H1 (cell line): ENCODE data around the gene KCNJ16.

Experiments used
- EP300 ChIP-seq, 2 experiments: IDR thresholded peaks; 1 replicate in 1 of 2; 2 replicates in 1 of 2; pipeline ENCODE4 v1.6.1; 2011 to 2012; ENCODE audit warnings: low read depth in 2 of 2, low read length in 2 of 2, mild to moderate bottlenecking in 2 of 2, borderline replicate concordance in 1 of 2, inconsistent platforms in 1 of 2, moderate library complexity in 1 of 2
- EZH2 ChIP-seq: fragments of 200-600 bp; sonication (generic); IDR thresholded peaks from 2 replicates; pipeline ENCODE4 v1.7.1; 2012; ENCODE audit warnings: low read depth, mild to moderate bottlenecking, moderate library complexity, low read length, inconsistent platforms; ENCODE audit not compliant: severe bottlenecking
- POLR2A ChIP-seq, 2 experiments: IDR thresholded peaks; 1 replicate in 1 of 2; 2 replicates in 1 of 2; pipeline ENCODE4 v1.6.1; 2011; ENCODE audit warnings: low read depth in 2 of 2, low read length in 2 of 2, mild to moderate bottlenecking in 2 of 2; ENCODE audit errors: control extremely low read depth in 1 of 2
- SUZ12 ChIP-seq: fragments of 200-600 bp; sonication (generic); IDR thresholded peaks from 2 replicates; pipeline ENCODE4 v1.6.1; 2012; ENCODE audit warnings: mild to moderate bottlenecking, inconsistent platforms, low read length, moderate library complexity, mixed read lengths
- TAF1 ChIP-seq: IDR thresholded peaks from 2 replicates; pipeline ENCODE4 v1.6.1; 2011; ENCODE audit warnings: mild to moderate bottlenecking, low read depth, low read length
- TF ChIP-seq, protein P1 (sequence below), 3 experiments: IDR thresholded peaks; 1 replicate in 2 of 3; 2 replicates in 1 of 3; pipeline versions ENCODE4 v1.5.1 to v1.6.1; 2011; ENCODE audit warnings: low read length in 3 of 3, mild to moderate bottlenecking in 3 of 3, inconsistent platforms in 2 of 3, low read depth in 1 of 3, moderate library complexity in 1 of 3; ENCODE audit not compliant: insufficient read depth in 1 of 3; ENCODE audit errors: control extremely low read depth in 1 of 3

DNA sequence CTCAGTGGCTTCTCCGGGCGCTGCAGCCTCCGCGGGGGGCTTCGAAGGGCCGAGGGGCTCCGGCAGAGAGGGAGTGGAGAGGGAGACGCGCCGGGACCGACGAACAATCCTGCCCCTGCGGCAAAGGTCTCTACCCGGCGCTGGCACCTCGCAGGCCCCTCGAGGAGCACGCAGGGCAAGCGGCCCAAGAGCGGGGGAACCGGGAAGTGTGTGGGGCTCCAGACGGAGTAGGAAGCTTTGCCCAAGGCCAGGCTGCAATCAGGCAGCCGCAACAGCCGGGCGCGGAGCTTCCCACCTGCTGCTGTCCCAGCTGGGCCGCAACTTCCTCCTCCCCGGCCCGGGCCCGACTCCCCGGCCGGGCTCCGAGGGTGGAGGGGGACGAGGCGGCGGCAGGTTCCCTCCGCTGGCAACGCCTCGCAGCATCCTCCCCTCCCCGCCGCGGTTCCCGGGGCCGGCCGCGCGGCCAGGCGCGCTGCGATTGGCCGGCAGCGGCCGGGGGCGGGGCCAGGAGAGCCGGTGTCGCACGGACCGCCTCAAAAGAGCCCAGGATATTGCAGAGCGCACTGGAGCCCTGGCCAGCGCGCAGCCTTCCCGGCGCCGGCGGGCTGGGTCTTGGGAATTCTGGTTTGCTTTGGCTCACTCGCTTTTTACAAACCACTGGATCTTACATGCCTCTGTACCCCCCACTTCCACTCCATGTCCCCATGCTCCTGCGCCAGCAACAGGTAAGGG is 94.1 kb downstream of the KCNJ16 start, which contains the start of gene KCNJ2:
- TF ChIP-seq POLR2A (IDR thresholded peaks at IDR 0.05; ENCODE audit: control extremely low read depth in 1 of 2, low read depth in 2 of 2, low read length in 2 of 2) (peak; percentile 43 to 83), TAF1 (peak; percentile 89), SUZ12 (peak; percentile 2; the same call in 1 of the 2 replicates), EZH2 (no peak), EP300 (IDR thresholded peaks at IDR 0.05; ENCODE audit: borderline replicate concordance in 1 of 2, low read depth in 2 of 2, low read length in 2 of 2) (no peak)
- TF ChIP-seq, protein P1, sequence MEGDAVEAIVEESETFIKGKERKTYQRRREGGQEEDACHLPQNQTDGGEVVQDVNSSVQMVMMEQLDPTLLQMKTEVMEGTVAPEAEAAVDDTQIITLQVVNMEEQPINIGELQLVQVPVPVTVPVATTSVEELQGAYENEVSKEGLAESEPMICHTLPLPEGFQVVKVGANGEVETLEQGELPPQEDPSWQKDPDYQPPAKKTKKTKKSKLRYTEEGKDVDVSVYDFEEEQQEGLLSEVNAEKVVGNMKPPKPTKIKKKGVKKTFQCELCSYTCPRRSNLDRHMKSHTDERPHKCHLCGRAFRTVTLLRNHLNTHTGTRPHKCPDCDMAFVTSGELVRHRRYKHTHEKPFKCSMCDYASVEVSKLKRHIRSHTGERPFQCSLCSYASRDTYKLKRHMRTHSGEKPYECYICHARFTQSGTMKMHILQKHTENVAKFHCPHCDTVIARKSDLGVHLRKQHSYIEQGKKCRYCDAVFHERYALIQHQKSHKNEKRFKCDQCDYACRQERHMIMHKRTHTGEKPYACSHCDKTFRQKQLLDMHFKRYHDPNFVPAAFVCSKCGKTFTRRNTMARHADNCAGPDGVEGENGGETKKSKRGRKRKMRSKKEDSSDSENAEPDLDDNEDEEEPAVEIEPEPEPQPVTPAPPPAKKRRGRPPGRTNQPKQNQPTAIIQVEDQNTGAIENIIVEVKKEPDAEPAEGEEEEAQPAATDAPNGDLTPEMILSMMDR (IDR thresholded peaks at IDR 0.05; ENCODE audit: control extremely low read depth in 1 of 3, insufficient read depth in 1 of 3, low read depth in 1 of 3, low read length in 3 of 3), result no peak
